K562 (cell line): ENCODE data around the gene ZNF429. TPM values are rescaled to one million over a fixed set of nuclear protein-coding genes. Genes with fewer than 3 reads are reported as not detected.

Experiments used
- ATAC-seq: fragments of 200-7000 bp; cut with Tn5 transposase; 3 replicates; pipeline ENCODE4 v1.9.1; 2020; ENCODE audit warnings: moderate library complexity
- BruUV-seq: library from RNA; stranded (reverse); fragments of 400-500 nt; replicated peaks from 2 replicates; lab custom pipeline; 2021; lab: Mats Ljungman, UMichigan
- CTCF ChIA-PET: fragments of 300-600 bp; formaldehyde crosslinking; extraction: SDS; loops from one replicate; lab custom pipeline; 2021; ENCODE audit warnings: low intra/inter-chr PET ratio; lab: Yijun Ruan, JAX
- POLR2A ChIA-PET: fragments of 300-600, 350-650 bp; sonication (Branson Sonifier 250); formaldehyde crosslinking; extraction: SDS; loops from one replicate; lab custom pipeline; 2021; ENCODE audit warnings: antibody characterized with exemption, inconsistent platforms; lab: Yijun Ruan, JAX
- DNase-seq, 4 experiments: peaks; one replicate each; pipeline versions ENCODE4 v3.0.0 to v3.0.0-alpha.2; 2011 to 2018; ENCODE audit warnings: low spot score in 3 of 4, mixed read lengths in 3 of 4; ENCODE audit errors: extremely low read depth in 1 of 4
- FAIRE-seq: peaks from 2 replicates; lab custom pipeline; 2011; peaks lifted over from hg19 to GRCh38; lab: Jason Lieb, UNC
- H2AFZ ChIP-seq: 2 replicates; pipeline ENCODE4 v1.6.0; 2011; ENCODE audit warnings: low read depth, low read length, control low read depth, inconsistent platforms
- H3K27ac ChIP-seq: fragments of 200-600 bp; 3 replicates; pipeline ENCODE4 v1.8.0; 2011; ENCODE audit warnings: low read depth, mild to moderate bottlenecking, control low read depth, inconsistent platforms, low read length, moderate library complexity, mixed read lengths; ENCODE audit errors: extremely low read depth
- H3K27me3 ChIP-seq, 2 experiments: fragments of 300-600 bp in 1 of 2; 2 replicates in 1 of 2; 3 replicates in 1 of 2; pipeline versions ENCODE4 v1.6.0 to v1.8.0; 2011; ENCODE audit warnings: inconsistent platforms in 2 of 2, low read length in 2 of 2, mild to moderate bottlenecking in 1 of 2, mixed read lengths in 1 of 2, moderate library complexity in 1 of 2; ENCODE audit not compliant: control insufficient read depth in 2 of 2, insufficient read depth in 2 of 2
- H3K36me3 ChIP-seq: fragments of 300-600 bp; 3 replicates; pipeline ENCODE4 v1.8.0; 2011; ENCODE audit warnings: mild to moderate bottlenecking, low read length, inconsistent platforms; ENCODE audit not compliant: control insufficient read depth, insufficient read depth
- H3K4me1 ChIP-seq, 2 experiments: fragments of 200-600 bp in 1 of 2; replicated peaks in 1 of 2; 2 replicates in 1 of 2; 3 replicates in 1 of 2; pipeline versions ENCODE4 v1.5.1 to v1.8.0; 2011; ENCODE audit warnings: inconsistent platforms in 2 of 2, low read length in 2 of 2, mild to moderate bottlenecking in 1 of 2, mixed read lengths in 1 of 2, moderate library complexity in 1 of 2; ENCODE audit not compliant: control insufficient read depth in 2 of 2, insufficient read depth in 2 of 2
- H3K4me2 ChIP-seq: 2 replicates; pipeline ENCODE4 v1.6.1; 2011; ENCODE audit warnings: low read length, control low read depth, inconsistent platforms, mixed read lengths; ENCODE audit not compliant: insufficient read depth
- H3K4me3 ChIP-seq: fragments of 200-600 bp; sonication (generic), shearing (Covaris generic); 2 replicates; pipeline ENCODE4 v1.5.1; 2016; ENCODE audit warnings: control low read depth, inconsistent platforms
- H3K79me2 ChIP-seq: fragments of 200-600 bp; 3 replicates; pipeline ENCODE4 v1.8.0; 2011; ENCODE audit warnings: low read length, inconsistent platforms; ENCODE audit not compliant: control insufficient read depth, insufficient read depth
- H3K9ac ChIP-seq, 2 experiments: 2 replicates each; pipeline versions ENCODE4 v1.6.0 to v1.6.1; 2011; ENCODE audit warnings: low read depth in 2 of 2, low read length in 2 of 2, control low read depth in 1 of 2, inconsistent platforms in 1 of 2, mild to moderate bottlenecking in 1 of 2, mixed read lengths in 1 of 2; ENCODE audit not compliant: insufficient read depth in 1 of 2
- H3K9me1 ChIP-seq: one replicate; pipeline ENCODE4 v1.6.0; 2011; ENCODE audit warnings: inconsistent platforms, mild to moderate bottlenecking, low read length, moderate library complexity; ENCODE audit not compliant: control insufficient read depth, insufficient read depth
- H3K9me3 ChIP-seq: replicated peaks from 2 replicates; pipeline ENCODE4 v1.5.1; 2011; ENCODE audit warnings: low read depth, low read length, inconsistent platforms; ENCODE audit not compliant: control insufficient read depth, insufficient read depth
- H4K20me1 ChIP-seq: replicated peaks from 2 replicates; pipeline ENCODE4 v1.6.1; 2011; ENCODE audit warnings: low read length, inconsistent platforms, mixed read lengths; ENCODE audit not compliant: control insufficient read depth, insufficient read depth
- MCM2 ChIP-seq: fragments of 450-650 bp; IDR thresholded peaks from 2 replicates; pipeline ENCODE4 v1.6.1; 2017; ENCODE audit warnings: low read depth, mild to moderate bottlenecking
- MIER1 ChIP-seq: fragments of 450-650 bp; IDR thresholded peaks from 2 replicates; pipeline ENCODE4 v1.6.1; 2016; ENCODE audit warnings: antibody characterized with exemption, mild to moderate bottlenecking, low read depth
- NFXL1 ChIP-seq: fragments of 450-650 bp; formaldehyde crosslinking; IDR thresholded peaks from 2 replicates; pipeline ENCODE4 v1.4.0; 2021; ENCODE audit warnings: mild to moderate bottlenecking
- NFYB ChIP-seq: IDR thresholded peaks from 2 replicates; pipeline ENCODE4 v1.6.1; 2011; ENCODE audit warnings: mild to moderate bottlenecking, moderate library complexity; ENCODE audit not compliant: insufficient read length; ENCODE audit errors: extremely low read depth
- NR3C1 ChIP-seq: sonication (generic); formaldehyde crosslinking; IDR thresholded peaks from 2 replicates; pipeline ENCODE4 v1.8.1; 2022; ENCODE audit warnings: missing genetic modification reagents
- XRCC5 ChIP-seq: fragments of 200-400 bp; formaldehyde crosslinking; IDR thresholded peaks from 2 replicates; pipeline ENCODE4 v1.6.1; 2017; ENCODE audit warnings: low read depth, mild to moderate bottlenecking, low read length
- YY1 ChIP-seq, 3 experiments: IDR thresholded peaks; 2 replicates each; pipeline ENCODE4 v1.6.1; 2011; ENCODE audit warnings: low read length in 2 of 3, mild to moderate bottlenecking in 2 of 3, moderate library complexity in 2 of 3, borderline replicate concordance in 1 of 3, control low read depth in 1 of 3, low read depth in 1 of 3; ENCODE audit not compliant: insufficient read depth in 3 of 3, insufficient replicate concordance in 2 of 3, control insufficient read depth in 1 of 3, insufficient read length in 1 of 3; ENCODE audit errors: extremely low read depth in 1 of 3
- ZKSCAN3 ChIP-seq: fragments of 250-450 bp; sonication (Bioruptor Pico); IDR thresholded peaks from 2 replicates; pipeline ENCODE4 v1.4.0; 2020
- ZNF561 ChIP-seq: fragments of 450-650 bp; formaldehyde crosslinking; conservative IDR thresholded peaks from 2 replicates; pipeline ENCODE4 v1.4.0; 2020; ENCODE audit warnings: mild to moderate bottlenecking, moderate library complexity
- ZNF764 ChIP-seq: fragments of 250-450 bp; sonication (Bioruptor Pico); IDR thresholded peaks from 2 replicates; pipeline ENCODE4 v1.4.0; 2020; ENCODE audit warnings: low read depth, mild to moderate bottlenecking, moderate library complexity
- WGBS: fragments of 100-300 bp; shearing (Covaris generic); methylation state at CpG from one replicate; pipeline ENCODE4 v1.1.6; 2016; ENCODE audit warnings: low coverage, mixed read lengths; ENCODE audit not compliant: insufficient coverage; ENCODE audit errors: missing lambda C conversion rate; 5-methylcytosine and 5-hydroxymethylcytosine counted together
- in situ Hi-C: fragments of 300-500 bp; cut with MboI; formaldehyde crosslinking; loops from 4 replicates; pipeline ENCODE4 v1.15.0; 2018; ENCODE audit warnings: inconsistent platforms, mixed read lengths
- intact Hi-C: fragments of 100-400 bp; cut with micrococcal nuclease; formaldehyde crosslinking; loops from 2 replicates; pipeline ENCODE4 v1.14.2; 2022
- polyA plus RNA-seq, 8 experiments: library from polyadenylated mRNA; depleted of rRNA in 4 of 8; stranded (reverse) in 5 of 8; unstranded in 3 of 8; fragments of >200 nt; fragmentation: Nextera tagmentation in 2 of 8; fragmentation: Illumina TruSeq in 1 of 8; extraction: Ambion mirVana in 2 of 8; extraction: Trizol in 1 of 8; gene quantifications; 2 replicates each; pipeline versions ENCODE4 v1.2.1 to v1.2.3, GENCODE V29; 2011 to 2014; ENCODE audit warnings: inconsistent platforms in 1 of 8, missing spikeins in 1 of 8
- total RNA-seq, 7 experiments: library from RNA; depleted of rRNA in 6 of 7; stranded (reverse); fragments of >200 nt in 6 of 7; fragmentation: Illumina TruSeq in 2 of 7; extraction: Trizol in 2 of 7; gene quantifications; 2 replicates each; pipeline versions ENCODE4 v1.2.1 to v1.2.3, GENCODE V29; 2011 to 2021; ENCODE audit warnings: low replicate concordance in 1 of 7
- TF ChIP-seq, protein P1 (sequence below), 2 experiments: fragments of 450-650 bp in 1 of 2; sonication (generic) in 1 of 2; formaldehyde crosslinking in 1 of 2; IDR thresholded peaks in 1 of 2; conservative IDR thresholded peaks in 1 of 2; 2 replicates each; pipeline versions ENCODE4 v1.6.1 to v1.8.1; 2016 to 2023; ENCODE audit warnings: mild to moderate bottlenecking in 2 of 2, moderate library complexity in 2 of 2, inconsistent platforms in 1 of 2, missing genetic modification reagents in 1 of 2
- TF ChIP-seq, protein P2 (sequence below): fragments of 150-350 bp; IDR thresholded peaks from 2 replicates; pipeline ENCODE4 v1.6.1; 2014; ENCODE audit warnings: low read depth, mild to moderate bottlenecking, low read length, borderline replicate concordance
- TF ChIP-seq, protein P3 (sequence below), 2 experiments: IDR thresholded peaks; 2 replicates each; pipeline ENCODE4 v1.6.1; 2011; ENCODE audit warnings: borderline replicate concordance in 1 of 2, control low read depth in 1 of 2, low read depth in 1 of 2, low read length in 1 of 2, mild to moderate bottlenecking in 1 of 2, mixed read lengths in 1 of 2, moderate library complexity in 1 of 2; ENCODE audit not compliant: insufficient read depth in 1 of 2, insufficient read length in 1 of 2, poor library complexity in 1 of 2, severe bottlenecking in 1 of 2; ENCODE audit errors: extremely low read depth in 1 of 2

The ZNF429 gene
- total and polyA plus RNA-seq, 9 of the 15 experiments (the other 6 are each of a cell fraction or from before 2014, with no cell fraction given), result 11.4 to 24.5 (median 16.3) TPM

DNA sequence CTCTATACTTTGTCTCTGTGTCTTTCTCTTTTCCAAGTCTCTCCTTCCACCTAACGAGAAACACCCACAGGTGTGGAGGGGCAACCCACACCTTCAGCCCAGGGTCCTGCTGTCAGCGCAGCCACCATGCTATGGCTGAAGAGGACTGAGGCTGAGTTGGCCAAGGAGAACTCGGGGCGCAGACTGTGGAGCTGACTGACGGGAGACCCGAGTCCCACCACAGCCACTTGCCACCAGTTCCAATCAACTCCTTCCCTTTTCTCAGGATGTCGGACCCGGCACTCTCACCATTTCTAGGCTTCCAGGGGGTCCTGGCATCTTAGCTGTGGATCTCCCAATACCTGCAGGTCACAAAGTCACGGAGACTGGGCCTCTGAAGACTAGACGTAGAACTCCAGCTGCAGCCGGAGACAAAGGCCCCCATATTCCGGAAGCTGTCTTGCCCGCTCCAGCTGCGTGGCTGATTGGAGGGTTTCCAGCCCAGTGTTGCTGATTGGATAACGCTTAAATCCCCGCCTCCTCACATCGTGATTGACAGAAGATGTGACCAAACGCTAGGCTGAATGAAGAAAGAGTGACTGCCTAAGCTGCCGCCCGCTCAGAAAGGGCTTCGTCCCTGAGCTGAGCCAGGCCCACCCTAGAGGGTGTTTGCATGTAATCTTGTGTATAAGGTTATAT is 63.6 kb downstream of the ZNF429 start:
- Histone ChIP-seq H3K9me1 (no peaks in the 10 kb centered on the region), H3K27me3 (no peaks in the 10 kb centered on the region), H3K79me2 (no peaks in the 10 kb centered on the region), H3K4me2 (no peak overlapping the region), H3K4me1 (peaks cover 0 to 1% of the 10 kb centered on the region in 2 experiments; a peak in 2 of 5 replicates), H3K36me3 (no peaks in the 10 kb centered on the region), H2AFZ (no peak overlapping the region), H4K20me1 (no peaks in the 10 kb centered on the region), H3K27ac (no peak overlapping the region), H3K9ac (no peak overlapping the region), H3K9me3 (peaks cover 5% of the 10 kb centered on the region), H3K4me3 (no peak overlapping the region)
- in situ Hi-C loops (no loop called here), intact Hi-C loops (no loop called here)
- 77% methylated on average over 21 of the region's 21 CpGs for WGBS
- ATAC-seq (no peak), FAIRE-seq (no peak), DNase-seq (no peak)
- POLR2A ChIA-PET, result no interaction called here
- no TSS peak for BruUV-seq
- CTCF ChIA-PET, result no interaction called here
- TF ChIP-seq ZKSCAN3 (CRISPR knock-in tag) (no peak), NFYB (peak; percentile 67), MIER1 (no peak), NFXL1 (no peak), ZNF561 (no peak), ZNF764 (CRISPR knock-in tag) (no peak), YY1 (IDR thresholded peaks at IDR 0.05; ENCODE audit: borderline replicate concordance in 1 of 3, control insufficient read depth in 1 of 3, extremely low read depth in 1 of 3, insufficient read depth in 3 of 3, insufficient read length in 1 of 3, insufficient replicate concordance in 2 of 3, low read depth in 1 of 3, low read length in 2 of 3) (no peak), NR3C1 (CRISPR knock-in tag) (no peak), XRCC5 (no peak), MCM2 (no peak)
- TF ChIP-seq, protein P1, sequence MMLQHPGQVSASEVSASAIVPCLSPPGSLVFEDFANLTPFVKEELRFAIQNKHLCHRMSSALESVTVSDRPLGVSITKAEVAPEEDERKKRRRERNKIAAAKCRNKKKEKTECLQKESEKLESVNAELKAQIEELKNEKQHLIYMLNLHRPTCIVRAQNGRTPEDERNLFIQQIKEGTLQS (IDR thresholded peaks at IDR 0.05), result no peak
- TF ChIP-seq, protein P1 (CRISPR knock-in tag; conservative IDR thresholded peaks at IDR 0.05), result no peak
- TF ChIP-seq, protein P2, sequence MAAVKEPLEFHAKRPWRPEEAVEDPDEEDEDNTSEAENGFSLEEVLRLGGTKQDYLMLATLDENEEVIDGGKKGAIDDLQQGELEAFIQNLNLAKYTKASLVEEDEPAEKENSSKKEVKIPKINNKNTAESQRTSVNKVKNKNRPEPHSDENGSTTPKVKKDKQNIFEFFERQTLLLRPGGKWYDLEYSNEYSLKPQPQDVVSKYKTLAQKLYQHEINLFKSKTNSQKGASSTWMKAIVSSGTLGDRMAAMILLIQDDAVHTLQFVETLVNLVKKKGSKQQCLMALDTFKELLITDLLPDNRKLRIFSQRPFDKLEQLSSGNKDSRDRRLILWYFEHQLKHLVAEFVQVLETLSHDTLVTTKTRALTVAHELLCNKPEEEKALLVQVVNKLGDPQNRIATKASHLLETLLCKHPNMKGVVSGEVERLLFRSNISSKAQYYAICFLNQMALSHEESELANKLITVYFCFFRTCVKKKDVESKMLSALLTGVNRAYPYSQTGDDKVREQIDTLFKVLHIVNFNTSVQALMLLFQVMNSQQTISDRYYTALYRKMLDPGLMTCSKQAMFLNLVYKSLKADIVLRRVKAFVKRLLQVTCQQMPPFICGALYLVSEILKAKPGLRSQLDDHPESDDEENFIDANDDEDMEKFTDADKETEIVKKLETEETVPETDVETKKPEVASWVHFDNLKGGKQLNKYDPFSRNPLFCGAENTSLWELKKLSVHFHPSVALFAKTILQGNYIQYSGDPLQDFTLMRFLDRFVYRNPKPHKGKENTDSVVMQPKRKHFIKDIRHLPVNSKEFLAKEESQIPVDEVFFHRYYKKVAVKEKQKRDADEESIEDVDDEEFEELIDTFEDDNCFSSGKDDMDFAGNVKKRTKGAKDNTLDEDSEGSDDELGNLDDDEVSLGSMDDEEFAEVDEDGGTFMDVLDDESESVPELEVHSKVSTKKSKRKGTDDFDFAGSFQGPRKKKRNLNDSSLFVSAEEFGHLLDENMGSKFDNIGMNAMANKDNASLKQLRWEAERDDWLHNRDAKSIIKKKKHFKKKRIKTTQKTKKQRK, result no peak
- TF ChIP-seq, protein P3, sequence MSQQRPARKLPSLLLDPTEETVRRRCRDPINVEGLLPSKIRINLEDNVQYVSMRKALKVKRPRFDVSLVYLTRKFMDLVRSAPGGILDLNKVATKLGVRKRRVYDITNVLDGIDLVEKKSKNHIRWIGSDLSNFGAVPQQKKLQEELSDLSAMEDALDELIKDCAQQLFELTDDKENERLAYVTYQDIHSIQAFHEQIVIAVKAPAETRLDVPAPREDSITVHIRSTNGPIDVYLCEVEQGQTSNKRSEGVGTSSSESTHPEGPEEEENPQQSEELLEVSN (IDR thresholded peaks at IDR 0.05; ENCODE audit: borderline replicate concordance in 1 of 2, extremely low read depth in 1 of 2, insufficient read depth in 1 of 2, insufficient read length in 1 of 2, low read depth in 1 of 2, low read length in 1 of 2, poor library complexity in 1 of 2, severe bottlenecking in 1 of 2), result no peak
